Glutamatergic neuron (in vitro differentiated cells): Measurements from ENCODE around the gene SCN1B. TPM values are rescaled to one million over a fixed set of nuclear protein-coding genes. Genes with fewer than 3 reads are reported as not detected.
A peak's percentile ranks its signal among the peaks of the same experiment; 100 is the strongest.
"Not testable (repeated sequence)": the region's sequence is repeated elsewhere in the genome, so short reads cannot be mapped to it uniquely, and the experiment has no call there.

Experiments used
- DNase-seq: peaks from one replicate; pipeline ENCODE4 v3.0.0; 2022
- H3K27ac Mint-ChIP-seq: one replicate; pipeline ENCODE4 v1.8.0; 2020; ENCODE audit warnings: mild to moderate bottlenecking, mixed read lengths, inconsistent platforms; ENCODE audit not compliant: unreplicated experiment
- H3K27me3 Mint-ChIP-seq: one replicate; pipeline ENCODE4 v1.8.0; 2020; ENCODE audit warnings: mild to moderate bottlenecking, moderate library complexity, mixed read lengths, inconsistent platforms; ENCODE audit not compliant: unreplicated experiment
- H3K36me3 Mint-ChIP-seq: one replicate; pipeline ENCODE4 v1.8.0; 2020; ENCODE audit warnings: mild to moderate bottlenecking, mixed read lengths, inconsistent platforms; ENCODE audit not compliant: unreplicated experiment
- H3K4me1 Mint-ChIP-seq: one replicate; pipeline ENCODE4 v1.8.0; 2020; ENCODE audit warnings: mild to moderate bottlenecking, low read depth, mixed read lengths, inconsistent platforms; ENCODE audit not compliant: unreplicated experiment
- H3K4me3 Mint-ChIP-seq: one replicate; pipeline ENCODE4 v1.8.0; 2020; ENCODE audit warnings: mild to moderate bottlenecking, mixed read lengths, inconsistent platforms; ENCODE audit not compliant: unreplicated experiment
- H3K9me3 Mint-ChIP-seq: one replicate; pipeline ENCODE4 v1.8.0; 2020; ENCODE audit warnings: mild to moderate bottlenecking, moderate library complexity, mixed read lengths, inconsistent platforms; ENCODE audit not compliant: unreplicated experiment
- CTCF ChIP-seq: fragments of 200-600 bp; sonication (generic); IDR thresholded peaks from one replicate; pipeline ENCODE4 v1.5.0; 2021; ENCODE audit not compliant: partially characterized antibody, unreplicated experiment
- total RNA-seq: library from RNA; stranded (reverse); fragmentation: NEBNext Ultra II Directional; extraction: Animal tissue kit (Norgen Biotek cat#: 25700); gene quantifications from one replicate; pipeline ENCODE4 v1.2.1, GENCODE V29; 2021; ENCODE audit not compliant: unreplicated experiment

The SCN1B gene
- total RNA-seq, 1 donor from 2014 or later: 12.0 TPM

DNA sequence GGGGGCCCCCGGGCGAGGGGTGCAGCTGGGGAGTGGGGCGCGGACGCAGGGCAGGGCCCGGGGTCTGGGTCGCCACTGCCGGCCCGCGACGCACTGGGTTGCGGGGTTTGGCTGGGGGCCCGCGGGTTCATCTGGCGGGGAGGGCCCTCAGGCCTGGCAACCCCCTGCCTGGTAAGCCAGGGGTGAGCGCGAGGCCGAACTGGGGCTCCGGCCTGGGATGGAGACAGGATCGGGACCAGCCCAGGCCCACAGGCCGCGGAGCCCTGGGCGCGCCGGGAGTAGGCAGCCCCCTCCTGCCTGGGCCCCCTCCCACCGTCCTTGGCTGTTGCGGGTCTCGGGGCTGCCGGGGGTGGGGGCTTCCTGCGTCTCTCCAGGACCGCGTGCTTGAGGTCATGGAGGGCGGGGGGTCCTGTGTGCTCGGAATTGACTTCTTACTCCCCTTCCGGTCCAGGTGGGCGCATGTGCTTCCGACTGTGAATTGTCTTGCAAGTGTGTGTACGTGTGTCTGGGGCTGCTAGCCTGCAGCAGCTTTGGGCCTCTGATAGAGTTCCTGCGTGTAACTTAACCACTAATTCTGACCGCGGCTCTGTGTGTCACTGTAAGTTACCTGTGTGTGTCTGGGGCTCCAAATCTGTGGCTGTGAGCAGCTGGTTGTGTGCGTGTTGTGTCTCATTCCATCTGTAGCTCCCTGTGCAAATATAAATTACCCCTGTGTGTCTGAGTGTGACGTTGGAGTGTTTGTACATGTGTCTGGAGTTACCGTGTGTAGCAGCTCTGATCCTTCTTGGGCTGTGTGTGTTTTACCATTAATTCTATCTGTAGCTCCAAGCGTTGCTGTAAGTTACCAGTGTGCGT lies 29.4 kb upstream of the SCN1B start:
- Mint-ChIP-seq H3K4me3 (peak overlapping the region; percentile 97), H3K27me3 (peaks cover 22% of the 10 kb centered on the region), H3K9me3 (peaks cover 19% of the 10 kb centered on the region), H3K36me3 (peaks cover 5% of the 10 kb centered on the region), H3K4me1 (peaks cover 28% of the 10 kb centered on the region), H3K27ac (peak overlapping the region; percentile 99)
- DNase-seq: peak; percentile 54
- TF ChIP-seq CTCF: no peak

DNA sequence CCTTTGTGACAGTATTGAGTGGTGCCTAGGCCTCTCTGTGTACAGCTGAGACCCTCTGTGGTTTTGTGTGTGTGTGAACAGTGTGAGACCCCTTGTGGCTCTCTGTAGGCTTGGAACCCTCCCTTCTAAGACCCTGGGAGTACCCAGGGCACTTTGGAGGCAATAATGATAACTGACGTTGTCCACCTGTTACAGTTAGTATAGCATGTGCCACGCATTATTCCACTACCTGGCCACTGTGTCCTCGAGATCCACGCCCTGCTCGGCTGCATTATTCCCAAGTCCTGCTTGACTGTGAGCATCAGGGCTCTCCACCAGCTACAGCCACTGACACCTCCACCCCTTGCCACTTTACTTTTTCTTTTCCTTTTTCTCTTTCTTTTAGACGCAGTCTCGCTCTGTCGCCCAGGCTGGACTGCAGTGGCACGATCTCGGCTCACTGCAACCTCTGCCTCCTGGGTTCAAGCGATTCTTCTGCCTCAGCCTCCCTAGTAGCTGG lies 28.2 kb upstream of the SCN1B start:
- TF ChIP-seq CTCF: no peak
- H3K4me1 Mint-ChIP-seq: peaks cover 28% of the 10 kb centered on the region
- DNase-seq: no peak
- H3K9me3 Mint-ChIP-seq: peaks cover 21% of the 10 kb centered on the region
- peak overlapping the region; percentile 97 for H3K4me3 Mint-ChIP-seq
- H3K36me3 Mint-ChIP-seq: peaks cover 5% of the 10 kb centered on the region
- peak overlapping the region; percentile 99 for H3K27ac Mint-ChIP-seq
- H3K27me3 Mint-ChIP-seq: peaks cover 22% of the 10 kb centered on the region

DNA sequence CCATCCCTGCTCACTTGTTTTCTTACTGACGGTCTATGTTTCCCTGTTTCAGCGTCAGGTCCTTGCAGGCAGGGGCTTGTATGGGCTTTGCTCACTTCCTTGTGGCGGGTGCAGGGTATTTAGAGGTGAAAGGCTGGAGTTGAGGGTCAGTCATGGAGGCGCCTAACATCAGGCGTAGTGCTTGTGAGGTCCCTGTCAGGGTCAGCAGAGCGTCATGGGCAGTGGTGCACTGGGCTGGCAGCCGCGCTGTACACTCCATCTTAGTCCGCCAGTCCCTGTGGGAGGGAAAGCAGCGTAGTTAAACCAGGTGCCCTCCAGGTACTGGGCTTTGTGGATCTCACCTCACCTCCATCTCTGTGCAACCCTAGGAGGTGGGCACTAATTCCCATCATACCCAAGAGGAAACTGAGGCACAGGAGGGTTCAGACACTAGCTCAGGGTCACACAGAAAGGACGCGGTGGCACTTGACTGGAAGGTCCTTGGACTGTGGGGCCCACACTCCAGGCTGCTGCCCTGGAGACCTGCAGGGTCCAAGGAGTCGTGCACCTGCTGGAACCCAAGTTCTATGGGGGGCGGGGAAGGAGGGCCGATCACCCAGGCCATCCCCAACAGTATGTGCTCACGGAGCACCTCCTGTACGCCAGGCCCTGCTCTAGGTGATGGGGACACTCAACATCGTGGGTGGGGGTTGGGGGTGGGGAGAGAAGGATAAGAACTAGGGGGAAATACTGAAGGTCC lies 25.6 kb upstream of the SCN1B start:
- H3K27me3 Mint-ChIP-seq: peaks cover 16% of the 10 kb centered on the region
- DNase-seq: no peak
- H3K4me3 Mint-ChIP-seq: no peak overlapping the region
- H3K27ac Mint-ChIP-seq: no peak overlapping the region
- H3K36me3 Mint-ChIP-seq: peaks cover 5% of the 10 kb centered on the region
- peaks cover 21% of the 10 kb centered on the region for H3K4me1 Mint-ChIP-seq
- no peak for TF ChIP-seq CTCF
- H3K9me3 Mint-ChIP-seq: peaks cover 18% of the 10 kb centered on the region

- peaks cover 5% of the 10 kb centered on the region for H3K36me3 Mint-ChIP-seq
- peaks cover 16% of the 10 kb centered on the region for H3K27me3 Mint-ChIP-seq
- peaks cover 18% of the 10 kb centered on the region for H3K9me3 Mint-ChIP-seq
- peaks cover 21% of the 10 kb centered on the region for H3K4me1 Mint-ChIP-seq
- peak overlapping the region; percentile 30 for H3K4me3 Mint-ChIP-seq
- TF ChIP-seq CTCF: no peak
- H3K27ac Mint-ChIP-seq: peak overlapping the region; percentile 17
- DNase-seq: no peak
Observed at GRCh38 chr19:35005256-35005977, 24.9 kb upstream of the SCN1B start.

DNA sequence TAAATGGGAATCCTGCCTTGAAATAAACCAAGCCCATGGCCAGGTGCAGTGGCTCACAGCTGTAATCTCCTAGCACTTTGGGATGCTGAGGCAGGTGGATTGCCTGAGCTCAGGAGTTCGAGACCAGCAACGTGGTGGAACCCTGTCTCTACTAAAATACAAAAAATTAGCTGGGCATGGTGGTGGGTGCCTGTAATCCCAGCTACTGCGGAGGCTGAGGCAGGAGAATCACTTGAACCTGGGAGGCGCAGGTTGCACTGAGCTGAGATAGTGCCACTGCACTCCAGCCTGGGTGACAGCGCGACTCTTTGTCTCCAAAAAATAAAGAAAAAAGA lies 24.3 kb upstream of the SCN1B start:
- peaks cover 15% of the 10 kb centered on the region for H3K27me3 Mint-ChIP-seq
- DNase-seq, H3K36me3 Mint-ChIP-seq, H3K4me3 Mint-ChIP-seq: not testable (repeated sequence)
- H3K27ac Mint-ChIP-seq: peak overlapping the region; percentile 17
- peaks cover 16% of the 10 kb centered on the region for H3K9me3 Mint-ChIP-seq
- peaks cover 20% of the 10 kb centered on the region for H3K4me1 Mint-ChIP-seq
